Keratinocyte (primary cell): ENCODE data around the gene MAP3K5. TPM values are rescaled to one million over a fixed set of nuclear protein-coding genes. Genes with fewer than 3 reads are reported as not detected.

Experiments used
- DNase-seq: peaks from one replicate; pipeline ENCODE4 v3.0.0-alpha.2; 2011; ENCODE audit warnings: low read depth, missing footprints, low spot score
- FAIRE-seq: peaks from 2 replicates; lab custom pipeline; 2011; peaks lifted over from hg19 to GRCh38; lab: Jason Lieb, UNC
- H2AFZ ChIP-seq: 2 replicates; pipeline ENCODE4 v1.6.0; 2012; ENCODE audit warnings: low read length, control low read depth, inconsistent platforms; ENCODE audit not compliant: control insufficient read depth
- H3K27ac ChIP-seq: 2 replicates; pipeline ENCODE4 v1.5.1; 2011; ENCODE audit warnings: low read length; ENCODE audit not compliant: control insufficient read depth, insufficient read depth
- H3K27me3 ChIP-seq: 3 replicates; pipeline ENCODE4 v1.6.0; 2011; ENCODE audit warnings: low read length; ENCODE audit not compliant: control insufficient read depth, insufficient read depth; ENCODE audit errors: extremely low read depth
- H3K36me3 ChIP-seq, 2 experiments: 2 replicates in 1 of 2; 3 replicates in 1 of 2; pipeline ENCODE4 v1.5.1; 2011; ENCODE audit warnings: low read length in 2 of 2, mild to moderate bottlenecking in 1 of 2; ENCODE audit not compliant: control insufficient read depth in 2 of 2, insufficient read depth in 2 of 2; ENCODE audit errors: extremely low read depth in 1 of 2
- H3K4me1 ChIP-seq: 3 replicates; pipeline ENCODE4 v1.5.1; 2011; ENCODE audit warnings: low read length; ENCODE audit not compliant: control insufficient read depth, insufficient read depth; ENCODE audit errors: extremely low read depth
- H3K4me2 ChIP-seq: 3 replicates; pipeline ENCODE4 v1.6.0; 2011; ENCODE audit warnings: low read depth, low read length; ENCODE audit not compliant: control insufficient read depth, insufficient read depth; ENCODE audit errors: extremely low read depth
- H3K4me3 ChIP-seq, 3 experiments: fragments of 200-600 bp in 1 of 3; sonication (generic) in 1 of 3; 2 replicates in 2 of 3; 3 replicates in 1 of 3; pipeline ENCODE4 v1.5.1; 2011 to 2016; ENCODE audit warnings: low read length in 3 of 3, mild to moderate bottlenecking in 3 of 3, control low read depth in 2 of 3, inconsistent platforms in 1 of 3, low read depth in 1 of 3, mixed read lengths in 1 of 3, mixed run types in 1 of 3, moderate library complexity in 1 of 3; ENCODE audit not compliant: control insufficient read depth in 2 of 3, insufficient read depth in 2 of 3; ENCODE audit errors: extremely low read depth in 1 of 3
- H3K79me2 ChIP-seq: 2 replicates; pipeline ENCODE4 v1.6.0; 2012; ENCODE audit warnings: low read length; ENCODE audit not compliant: control insufficient read depth, insufficient read depth
- H3K9ac ChIP-seq: 3 replicates; pipeline ENCODE4 v1.6.0; 2011; ENCODE audit warnings: low read length; ENCODE audit not compliant: control insufficient read depth, insufficient read depth; ENCODE audit errors: extremely low read depth
- H3K9me1 ChIP-seq: 3 replicates; pipeline ENCODE4 v1.6.0; 2011; ENCODE audit warnings: low read length; ENCODE audit not compliant: control insufficient read depth, insufficient read depth; ENCODE audit errors: extremely low read depth
- H3K9me3 ChIP-seq: 2 replicates; pipeline ENCODE4 v1.5.1; 2012; ENCODE audit warnings: low read depth, low read length; ENCODE audit not compliant: control insufficient read depth
- H4K20me1 ChIP-seq: 3 replicates; pipeline ENCODE4 v1.6.0; 2011; ENCODE audit warnings: low read length; ENCODE audit not compliant: control insufficient read depth, insufficient read depth; ENCODE audit errors: extremely low read depth
- CTCF ChIP-seq, 3 experiments: IDR thresholded peaks in 1 of 3; conservative IDR thresholded peaks in 1 of 3; optimal IDR thresholded peaks in 1 of 3; 2 replicates in 2 of 3; 3 replicates in 1 of 3; pipeline versions ENCODE3 to v1.5.1; 2011; ENCODE audit warnings: low read length in 3 of 3, mild to moderate bottlenecking in 3 of 3, moderate library complexity in 2 of 3, control low read depth in 1 of 3, inconsistent platforms in 1 of 3; ENCODE audit not compliant: insufficient read depth in 2 of 3; ENCODE audit errors: extremely low read depth in 1 of 3
- EZH2 ChIP-seq: IDR thresholded peaks from one replicate; pipeline ENCODE4 v1.6.1; 2012; ENCODE audit warnings: inconsistent platforms, mild to moderate bottlenecking, low read length, moderate library complexity
- dilution Hi-C: fragments of 300-500 bp; cut with MboI; formaldehyde crosslinking; loops from one replicate; pipeline ENCODE4 v1.7.0; 2020; ENCODE audit warnings: low sequenced_read_pairs; ENCODE audit not compliant: extremely low pct_ligation_motif_present
- polyA plus RNA-seq, 5 experiments: library from polyadenylated mRNA; depleted of rRNA in 3 of 5; stranded (reverse) in 3 of 5; stranded (forward) in 1 of 5; unstranded in 1 of 5; fragments of >200 nt; gene quantifications; 1 replicate in 1 of 5; 2 replicates in 3 of 5; 3 replicates in 1 of 5; pipeline versions ENCODE4 v1.2.1 to v1.2.3, GENCODE V29; 2011 to 2012; ENCODE audit warnings: missing spikeins in 2 of 5, low read depth in 1 of 5, low replicate concordance in 1 of 5

MAP3K5 gene
- polyA plus RNA-seq, 1 donor (not counting 4 experiments of a cell fraction or from before 2014, with no cell fraction given), result 3.4 TPM

- Histone ChIP-seq H3K9me3 (no peaks in the 10 kb centered on the region), H3K9ac (no peak overlapping the region), H4K20me1 (no peaks in the 10 kb centered on the region), H3K4me2 (no peak overlapping the region), H3K9me1 (no peaks in the 10 kb centered on the region), H3K36me3 (no peaks in the 10 kb centered on the region), H3K27ac (no peak overlapping the region), H3K4me3 (no peak overlapping the region), H3K27me3 (no peaks in the 10 kb centered on the region), H3K4me1 (peaks cover 10% of the 10 kb centered on the region), H2AFZ (no peak overlapping the region), H3K79me2 (no peaks in the 10 kb centered on the region)
- FAIRE-seq (no peak), DNase-seq (no peak)
- TF ChIP-seq EZH2 (no peak), CTCF (optimal IDR thresholded peaks at IDR 0.05 in 1 of 3, IDR thresholded peaks at IDR 0.05 in 1 of 3, conservative IDR thresholded peaks at IDR 0.05 in 1 of 3; ENCODE audit: extremely low read depth in 1 of 3, insufficient read depth in 2 of 3, low read length in 3 of 3) (no peak)
- dilution Hi-C loops, result no loop called here
Measured at GRCh38 chr6:136562211-136562610, 230.1 kb downstream of the MAP3K5 start.

GRCh38 chr6:136553166-136553787 is 239.0 kb downstream of the MAP3K5 start:
- H3K9me3 ChIP-seq, result no peaks in the 10 kb centered on the region
- dilution Hi-C loops, result no loop called here
- no peaks in the 10 kb centered on the region for H3K36me3 ChIP-seq
- no peak overlapping the region for H3K4me2 ChIP-seq
- no peak overlapping the region for H3K4me3 ChIP-seq
- no peaks in the 10 kb centered on the region for H4K20me1 ChIP-seq
- DNase-seq (no peak), FAIRE-seq (no peak)
- peaks cover 14% of the 10 kb centered on the region for H3K79me2 ChIP-seq
- TF ChIP-seq CTCF (optimal IDR thresholded peaks at IDR 0.05 in 1 of 3, IDR thresholded peaks at IDR 0.05 in 1 of 3, conservative IDR thresholded peaks at IDR 0.05 in 1 of 3; ENCODE audit: extremely low read depth in 1 of 3, insufficient read depth in 2 of 3, low read length in 3 of 3) (no peak), EZH2 (no peak)
- no peaks in the 10 kb centered on the region for H3K9me1 ChIP-seq
- no peak overlapping the region for H3K27ac ChIP-seq
- no peaks in the 10 kb centered on the region for H3K27me3 ChIP-seq
- no peak overlapping the region for H2AFZ ChIP-seq
- H3K9ac ChIP-seq, result no peak overlapping the region
- H3K4me1 ChIP-seq, result peaks cover 7% of the 10 kb centered on the region
